HG03175 (cell line): ENCODE data around the gene SCP2.

Experiments used
- ATAC-seq: cut with Tn5 transposase; IDR thresholded peaks from one replicate; pipeline ENCODE4 v1.9.1; 2021; ENCODE audit warnings: mild to moderate bottlenecking, moderate library complexity; ENCODE audit not compliant: unreplicated experiment

Gene SCP2

DNA sequence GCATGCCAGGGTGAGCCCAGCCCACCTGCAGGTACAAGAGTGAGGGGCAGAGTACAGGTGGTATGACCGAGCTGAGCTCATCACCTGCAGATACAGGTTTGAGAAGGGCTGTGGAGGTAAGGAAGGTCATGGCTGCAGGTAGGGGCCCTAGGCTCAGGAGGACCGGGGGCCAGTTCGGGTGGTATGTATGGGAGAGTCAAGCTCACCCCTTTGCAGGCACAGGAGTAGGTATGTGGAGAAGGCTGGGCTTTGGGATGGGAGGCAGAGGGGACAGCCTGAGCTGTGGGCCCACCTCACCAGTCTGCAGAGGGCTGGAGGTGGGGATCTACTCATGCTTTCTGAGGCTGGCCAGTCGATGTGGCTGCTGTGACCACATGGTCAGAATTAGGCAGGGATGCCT, 152.2 kb downstream of the SCP2 start:
- no peak for ATAC-seq

- no peak for ATAC-seq
Observed at GRCh38 chr1:53080041-53080440, 153.0 kb downstream of the SCP2 start.

DNA sequence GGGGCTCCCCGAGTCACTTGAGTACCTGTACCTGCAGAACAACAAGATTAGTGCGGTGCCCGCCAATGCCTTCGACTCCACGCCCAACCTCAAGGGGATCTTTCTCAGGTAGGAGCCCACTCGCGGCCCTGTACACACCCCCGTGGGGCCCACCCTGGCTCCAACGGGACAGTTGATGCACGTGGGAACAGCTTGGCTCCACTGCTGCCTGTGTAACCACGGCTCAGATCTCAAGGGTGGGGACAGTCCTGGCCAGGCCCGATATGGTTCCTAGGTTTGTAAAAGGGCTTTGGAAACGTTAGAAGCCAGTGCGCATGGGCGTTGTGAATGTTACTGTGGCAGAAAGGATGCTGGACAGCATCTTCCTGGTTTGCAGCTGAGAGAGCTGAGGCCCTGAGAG, 153.7 kb downstream of the SCP2 start:
- no peak for ATAC-seq

- no peak for ATAC-seq
Observed at GRCh38 chr1:53081384-53082066, 154.4 kb downstream of the SCP2 start.

DNA sequence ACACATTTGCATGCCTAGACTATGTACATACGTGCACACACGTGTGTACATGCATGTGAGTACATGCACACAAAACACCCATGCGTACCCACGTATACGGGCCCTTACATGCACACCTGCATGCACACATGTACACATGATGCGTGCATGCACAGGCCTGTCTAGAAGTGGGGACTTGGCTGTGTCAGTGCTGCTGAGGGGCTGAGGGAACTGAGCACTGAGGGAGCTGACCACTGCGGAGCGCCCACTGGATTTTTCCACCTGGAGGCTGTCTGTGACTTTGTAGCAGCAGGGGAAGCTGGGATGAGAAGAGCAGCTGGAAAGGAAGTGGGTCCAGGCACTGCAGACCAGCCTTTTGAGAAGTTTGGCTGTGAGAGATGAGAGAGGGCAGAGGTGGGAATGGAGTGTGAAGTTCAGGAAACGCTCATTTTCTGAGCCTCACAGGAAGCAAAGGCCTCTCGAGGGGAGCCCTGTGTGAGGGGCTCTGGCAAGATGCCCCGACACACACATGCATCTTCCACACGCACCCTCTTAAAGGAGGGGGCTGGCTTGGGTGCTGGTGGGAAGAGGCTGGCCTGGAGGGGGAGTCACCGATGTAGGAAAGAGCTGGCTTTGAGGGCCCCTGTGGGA, 155.9 kb downstream of the SCP2 start:
- no peak for ATAC-seq

GRCh38 chr1:53083636-53084588, 156.8 kb downstream of the SCP2 start:
- no peak for ATAC-seq

- ATAC-seq, result no peak
Observed at GRCh38 chr1:53084589-53084971, 157.5 kb downstream of the SCP2 start.

DNA sequence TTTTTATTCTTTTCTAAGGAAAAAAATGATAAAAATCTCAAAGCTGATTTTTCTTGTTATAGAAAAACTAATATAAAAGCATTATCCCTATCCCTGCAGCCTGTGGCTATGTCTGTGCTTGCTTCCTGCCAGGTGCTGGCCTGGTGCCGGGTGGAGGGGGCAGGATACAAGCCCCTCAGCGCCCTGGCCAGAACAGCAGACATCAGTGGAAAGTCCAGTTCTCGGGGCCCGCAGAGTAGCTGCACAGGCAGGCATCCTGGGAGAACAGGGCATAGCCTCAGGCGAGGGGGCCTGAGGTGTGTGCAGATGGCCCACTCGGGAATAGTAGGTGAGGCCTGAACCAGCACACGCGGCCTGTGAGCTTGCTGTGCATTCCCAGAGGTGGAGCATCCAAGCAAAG, 158.3 kb downstream of the SCP2 start:
- ATAC-seq, result no peak

- ATAC-seq, result no peak
Observed at GRCh38 chr1:53086491-53087070, 159.5 kb downstream of the SCP2 start.

DNA sequence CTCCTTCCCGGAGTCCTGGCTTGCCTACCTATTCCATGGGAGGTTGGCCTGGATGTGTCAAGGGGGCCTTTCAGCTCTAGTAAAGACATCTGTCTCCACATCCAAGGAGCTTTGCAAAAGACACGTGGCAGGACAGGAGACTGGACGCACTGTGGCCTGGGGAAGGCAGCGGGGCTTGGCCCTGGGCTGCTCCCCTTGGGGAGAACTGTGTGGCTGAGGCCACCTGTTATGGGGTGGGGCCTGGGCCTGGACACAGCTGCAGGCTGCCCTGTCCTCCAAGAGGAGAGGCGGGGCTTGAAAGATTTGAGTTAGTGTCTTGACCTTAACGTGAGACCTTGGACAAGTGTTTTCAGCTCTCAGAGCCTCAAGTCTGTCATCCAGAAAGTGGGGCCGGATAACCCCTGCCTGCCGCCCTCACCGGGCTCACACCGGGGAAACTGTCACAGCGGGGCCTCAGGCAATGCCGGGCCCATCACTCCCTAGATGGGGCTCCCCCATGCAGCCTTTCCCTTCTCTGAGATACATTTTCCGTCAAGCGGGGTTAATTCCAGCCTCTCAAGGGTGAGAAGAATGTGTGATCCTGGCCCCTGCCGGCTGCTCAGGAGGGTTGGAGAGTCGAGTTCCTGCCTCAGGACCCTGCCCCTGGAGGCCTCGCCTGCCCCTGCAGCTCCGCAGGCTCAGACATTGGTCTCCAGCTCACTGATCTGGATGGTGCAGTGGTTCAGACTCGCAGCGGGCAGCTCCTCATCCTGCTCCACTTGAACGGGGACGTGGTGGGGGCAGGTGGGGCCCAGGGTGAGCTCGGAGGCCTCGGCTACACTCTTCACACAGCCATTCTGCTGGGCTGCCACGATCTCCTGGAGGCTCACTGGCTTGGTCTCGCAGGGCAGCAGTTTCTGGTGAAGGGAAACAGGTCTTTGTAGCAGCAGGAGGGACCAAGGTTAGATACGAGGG, 160.5 kb downstream of the SCP2 start:
- no peak for ATAC-seq

GRCh38 chr1:53088616-53089300, 161.7 kb downstream of the SCP2 start:
- no peak for ATAC-seq

- no peak for ATAC-seq
Observed at GRCh38 chr1:53089478-53090226, 162.6 kb downstream of the SCP2 start.

- ATAC-seq, result no peak
Observed at GRCh38 chr1:53090227-53091147, 163.4 kb downstream of the SCP2 start.

DNA sequence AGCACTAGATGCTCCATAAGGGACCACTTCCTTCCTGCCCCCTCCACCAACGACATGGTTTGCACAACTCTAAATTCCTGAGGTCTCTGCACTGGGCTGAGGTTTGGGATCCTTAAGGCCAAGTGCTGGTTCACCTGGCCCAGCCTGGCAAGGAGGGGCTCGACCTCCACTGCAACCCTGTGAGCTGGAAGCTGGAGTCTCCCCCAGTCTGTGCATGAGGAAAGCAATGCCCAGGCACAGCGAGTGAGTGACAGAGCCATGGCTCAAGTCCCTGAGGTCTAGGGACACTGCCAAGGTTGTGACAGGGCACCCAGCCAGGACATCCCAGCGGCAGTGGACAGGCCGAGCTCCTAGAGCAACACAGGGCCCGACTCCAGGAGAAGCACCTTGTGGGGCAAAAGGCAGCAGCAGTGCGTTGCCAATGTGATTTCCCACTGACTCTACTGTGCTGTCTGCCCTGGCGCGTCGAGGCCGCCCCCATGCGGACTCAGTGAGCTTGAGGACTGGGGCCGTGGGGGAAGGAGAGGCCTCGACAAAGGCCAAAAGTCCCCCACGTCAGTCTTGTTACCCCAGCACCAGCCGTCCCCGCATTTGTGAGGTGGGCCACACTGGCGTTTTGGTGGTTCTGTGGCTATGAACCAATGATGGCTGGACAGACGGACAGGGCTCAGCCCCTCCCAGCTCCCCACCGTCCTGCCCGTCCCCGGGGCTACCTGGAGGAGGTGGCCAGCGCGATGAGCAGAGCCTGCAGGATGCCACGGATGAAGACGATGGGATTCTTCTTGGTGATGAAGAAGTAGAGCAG, 165.0 kb downstream of the SCP2 start:
- ATAC-seq, result no peak

DNA sequence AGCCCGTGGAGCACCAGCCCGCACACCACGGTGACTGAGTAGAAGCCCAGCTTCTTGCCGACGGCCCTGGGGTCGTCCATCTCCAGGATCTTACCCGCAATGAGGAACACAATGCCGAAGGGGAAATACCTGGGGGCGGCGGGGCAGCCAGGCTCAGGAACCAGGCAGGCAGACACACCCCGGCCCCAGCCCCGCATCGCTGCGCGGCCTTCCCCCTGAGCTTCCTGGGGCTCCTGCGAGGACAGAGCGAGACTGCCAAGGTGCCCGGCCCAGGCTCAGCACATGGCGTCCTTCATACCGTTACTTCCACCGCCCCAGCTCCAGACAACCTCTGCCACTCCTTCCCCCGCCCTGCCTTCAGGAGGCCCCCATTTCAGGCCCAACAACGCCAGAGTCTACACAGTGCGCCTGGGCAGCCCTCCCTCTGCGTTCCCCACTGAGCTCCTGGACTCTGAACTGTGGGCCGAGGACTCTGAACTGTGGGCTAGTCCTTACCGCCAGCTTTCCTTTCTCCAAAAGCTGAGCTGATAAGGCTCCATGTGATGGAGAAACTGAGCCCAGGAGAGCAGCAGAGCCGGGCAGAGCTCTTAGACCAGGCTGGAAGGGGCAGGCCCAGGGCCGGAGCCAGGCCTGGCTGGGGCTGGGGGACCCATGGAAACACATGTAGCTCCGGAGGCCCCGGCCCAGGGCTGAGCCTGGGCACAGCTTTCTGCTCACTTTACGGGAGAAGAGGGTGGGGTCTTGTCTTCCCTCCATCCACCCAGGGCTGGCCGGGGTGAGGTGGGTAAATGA, 165.8 kb downstream of the SCP2 start:
- no peak for ATAC-seq

DNA sequence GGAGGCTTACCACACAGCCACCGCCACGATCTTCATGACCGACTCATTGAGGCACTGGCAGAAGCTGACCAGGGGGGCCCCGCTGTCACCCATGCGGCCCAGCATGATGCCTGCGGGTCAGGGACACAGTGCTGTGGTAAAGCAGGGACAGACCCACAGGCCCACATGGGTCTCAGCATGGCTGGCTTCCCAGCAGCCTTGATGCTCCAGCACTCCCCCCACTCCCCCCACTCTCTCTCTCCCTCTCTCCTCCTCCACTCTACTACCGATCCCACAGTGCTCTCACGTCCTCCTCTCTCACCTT, 166.3 kb downstream of the SCP2 start:
- ATAC-seq, result no peak
